ENCODE results near the gene KIF5C.

Gene KIF5C

GRCh38 chr2:148987286-148987685, 112.3 kb downstream of the KIF5C start:
- DNase-seq (no peak), ATAC-seq (replicated peaks) (no peak)
- Mint-ChIP-seq H3K4me1 (peaks cover 2 to 12% of the 10 kb centered on the region in 2 donors), H3K27ac (no peak overlapping the region), H3K27me3 (no peaks in the 10 kb centered on the region), H3K36me3 (peaks cover 0 to 2% of the 10 kb centered on the region in 2 donors), H3K4me3 (no peak overlapping the region), H3K9me3 (no peaks in the 10 kb centered on the region)

GRCh38 chr2:148988337-148988736, 113.3 kb downstream of the KIF5C start:
- DNase-seq, result no peak
- no peak for ATAC-seq (replicated peaks)

GRCh38 chr2:148989882-148990493, 115.0 kb downstream of the KIF5C start:
- DNase-seq (peak; percentile 36), ATAC-seq (replicated peaks) (peak; percentile 83 to 94)
- peaks cover 0 to 2% of the 10 kb centered on the region in 2 donors for H3K36me3 Mint-ChIP-seq
- no peak overlapping the region for H3K27ac Mint-ChIP-seq
- H3K9me3 Mint-ChIP-seq, result no peaks in the 10 kb centered on the region
- H3K27me3 Mint-ChIP-seq, result no peaks in the 10 kb centered on the region
- no peak overlapping the region for H3K4me3 Mint-ChIP-seq
- H3K4me1 Mint-ChIP-seq, result peaks cover 2 to 12% of the 10 kb centered on the region in 2 donors

More at GRCh38 chr2:148988337-148988736, 113.3 kb downstream of the KIF5C start:
- H3K27me3 Mint-ChIP-seq, result no peaks in the 10 kb centered on the region
- H3K9me3 Mint-ChIP-seq, result no peaks in the 10 kb centered on the region
- peaks cover 2 to 12% of the 10 kb centered on the region in 2 donors for H3K4me1 Mint-ChIP-seq
- H3K27ac Mint-ChIP-seq, result no peak overlapping the region
- peaks cover 0 to 2% of the 10 kb centered on the region in 2 donors for H3K36me3 Mint-ChIP-seq
- H3K4me3 Mint-ChIP-seq, result no peak overlapping the region

GRCh38 chr2:148990968-148991367, 115.9 kb downstream of the KIF5C start:
- Mint-ChIP-seq H3K27ac (no peak overlapping the region), H3K36me3 (peaks cover 2 to 5% of the 10 kb centered on the region in 2 donors), H3K27me3 (no peaks in the 10 kb centered on the region), H3K9me3 (no peaks in the 10 kb centered on the region), H3K4me1 (peaks cover 2 to 12% of the 10 kb centered on the region in 2 donors), H3K4me3 (no peak overlapping the region)
- no peak for DNase-seq
- no peak for ATAC-seq (replicated peaks)

GRCh38 chr2:148992448-148992847, 117.4 kb downstream of the KIF5C start:
- H3K9me3 Mint-ChIP-seq, result no peaks in the 10 kb centered on the region
- H3K4me3 Mint-ChIP-seq, result no peak overlapping the region
- H3K27me3 Mint-ChIP-seq, result no peaks in the 10 kb centered on the region
- DNase-seq, result no peak
- peaks cover 2 to 4% of the 10 kb centered on the region in 2 donors for H3K4me1 Mint-ChIP-seq
- no peak overlapping the region for H3K27ac Mint-ChIP-seq
- no peak for ATAC-seq (replicated peaks)
- peaks cover 2 to 5% of the 10 kb centered on the region in 2 donors for H3K36me3 Mint-ChIP-seq

GRCh38 chr2:148993351-148993750, 118.3 kb downstream of the KIF5C start:
- no peak for ATAC-seq (replicated peaks)
- DNase-seq, result no peak
- H3K27ac Mint-ChIP-seq, result no peak overlapping the region
- peaks cover 0 to 8% of the 10 kb centered on the region in 2 donors for H3K27me3 Mint-ChIP-seq
- no peaks in the 10 kb centered on the region for H3K9me3 Mint-ChIP-seq
- peaks cover 2 to 10% of the 10 kb centered on the region in 2 donors for H3K36me3 Mint-ChIP-seq
- H3K4me1 Mint-ChIP-seq, result peaks cover 0 to 2% of the 10 kb centered on the region in 2 donors
- no peak overlapping the region for H3K4me3 Mint-ChIP-seq

GRCh38 chr2:148994341-148994740, 119.3 kb downstream of the KIF5C start:
- H3K27ac Mint-ChIP-seq, result no peak overlapping the region
- H3K4me3 Mint-ChIP-seq, result no peak overlapping the region
- peaks cover 2 to 10% of the 10 kb centered on the region in 2 donors for H3K36me3 Mint-ChIP-seq
- no peak for ATAC-seq (replicated peaks)
- no peaks in the 10 kb centered on the region for H3K9me3 Mint-ChIP-seq
- peaks cover 3 to 14% of the 10 kb centered on the region in 2 donors for H3K27me3 Mint-ChIP-seq
- peaks cover 0 to 2% of the 10 kb centered on the region in 2 donors for H3K4me1 Mint-ChIP-seq
- DNase-seq, result no peak

- Mint-ChIP-seq H3K4me3 (no peak overlapping the region), H3K27ac (no peak overlapping the region), H3K4me1 (no peaks in the 10 kb centered on the region), H3K27me3 (peaks cover 3 to 14% of the 10 kb centered on the region in 2 donors), H3K9me3 (no peaks in the 10 kb centered on the region), H3K36me3 (peaks cover 2 to 15% of the 10 kb centered on the region in 2 donors)
- ATAC-seq (replicated peaks), result no peak
- no peak for DNase-seq
Measured at GRCh38 chr2:148996805-148997204, 121.8 kb downstream of the KIF5C start.

- no peak overlapping the region for H3K27ac Mint-ChIP-seq
Measured at GRCh38 chr2:148998165-148998830, 123.3 kb downstream of the KIF5C start.

GRCh38 chr2:148998831-148999200, 123.8 kb downstream of the KIF5C start:
- Mint-ChIP-seq H3K27ac (no peak overlapping the region), H3K36me3 (peaks cover 5 to 20% of the 10 kb centered on the region in 2 donors), H3K9me3 (no peaks in the 10 kb centered on the region), H3K4me1 (no peaks in the 10 kb centered on the region), H3K27me3 (peaks cover 3 to 14% of the 10 kb centered on the region in 2 donors), H3K4me3 (no peak overlapping the region)
- ATAC-seq (replicated peaks) (no peak), DNase-seq (no peak)

More at GRCh38 chr2:148998165-148998830, 123.3 kb downstream of the KIF5C start:
- Mint-ChIP-seq H3K4me3 (no peak overlapping the region), H3K9me3 (no peaks in the 10 kb centered on the region), H3K4me1 (no peaks in the 10 kb centered on the region), H3K36me3 (peaks cover 5 to 20% of the 10 kb centered on the region in 2 donors), H3K27me3 (peaks cover 3 to 14% of the 10 kb centered on the region in 2 donors)
- no peak for DNase-seq
- no peak for ATAC-seq (replicated peaks)

GRCh38 chr2:148999451-148999921, 124.5 kb downstream of the KIF5C start:
- H3K4me3 Mint-ChIP-seq, result no peak overlapping the region
- no peak overlapping the region for H3K27ac Mint-ChIP-seq
- H3K9me3 Mint-ChIP-seq, result no peaks in the 10 kb centered on the region
- DNase-seq (no peak), ATAC-seq (replicated peaks) (no peak)
- no peaks in the 10 kb centered on the region for H3K4me1 Mint-ChIP-seq
- peaks cover 5 to 20% of the 10 kb centered on the region in 2 donors for H3K36me3 Mint-ChIP-seq
- peaks cover 3 to 14% of the 10 kb centered on the region in 2 donors for H3K27me3 Mint-ChIP-seq

GRCh38 chr2:149000158-149000938, 125.3 kb downstream of the KIF5C start:
- Mint-ChIP-seq H3K9me3 (no peaks in the 10 kb centered on the region), H3K4me3 (no peak overlapping the region), H3K36me3 (peaks cover 4 to 15% of the 10 kb centered on the region in 2 donors), H3K27me3 (peaks cover 3 to 14% of the 10 kb centered on the region in 2 donors), H3K4me1 (no peaks in the 10 kb centered on the region), H3K27ac (no peak overlapping the region)
- ATAC-seq (replicated peaks) (peak in 1 of 2 donors; percentile 25), DNase-seq (no peak)

GRCh38 chr2:149001496-149001895, 126.5 kb downstream of the KIF5C start:
- H3K36me3 Mint-ChIP-seq, result peaks cover 4 to 15% of the 10 kb centered on the region in 2 donors
- peaks cover 3 to 14% of the 10 kb centered on the region in 2 donors for H3K27me3 Mint-ChIP-seq
- H3K27ac Mint-ChIP-seq, result no peak overlapping the region
- no peak overlapping the region for H3K4me3 Mint-ChIP-seq
- H3K4me1 Mint-ChIP-seq, result no peaks in the 10 kb centered on the region
- no peak for DNase-seq
- H3K9me3 Mint-ChIP-seq, result no peaks in the 10 kb centered on the region
- no peak for ATAC-seq (replicated peaks)

GRCh38 chr2:149002378-149002890, 127.4 kb downstream of the KIF5C start:
- DNase-seq (no peak), ATAC-seq (replicated peaks) (no peak)
- Mint-ChIP-seq H3K4me3 (no peak overlapping the region), H3K9me3 (no peaks in the 10 kb centered on the region), H3K36me3 (peaks cover 4 to 15% of the 10 kb centered on the region in 2 donors), H3K4me1 (no peaks in the 10 kb centered on the region), H3K27me3 (peaks cover 3 to 14% of the 10 kb centered on the region in 2 donors), H3K27ac (no peak overlapping the region)
